ENCODE measurements around the gene GSG1L. TPM values are rescaled to one million over a fixed set of nuclear protein-coding genes. Genes with fewer than 3 reads are reported as not detected.

The GSG1L gene
- total and polyA plus RNA-seq, 5 donors: 29.5 to 44.8 (median 33.4) TPM

GRCh38 chr16:28091656-28092055 lies 28.1 kb upstream of the GSG1L start:
- no peaks in the 10 kb centered on the region for H3K27me3 ChIP-seq (ENCODE audit: control insufficient read depth, insufficient read depth)
- H3K27ac ChIP-seq (ENCODE audit: low read length): no peak overlapping the region
- H3K9me3 ChIP-seq (ENCODE audit: control insufficient read depth, low read length): no peaks in the 10 kb centered on the region
- WGBS: 84% methylated on average over 12 of the region's 12 CpGs
- intact Hi-C loops (cut with DNase I): no loop called here
- no peaks in the 10 kb centered on the region for H3K4me1 ChIP-seq (ENCODE audit: control insufficient read depth, insufficient read depth, low read length)
- no peak for DNase-seq
- ATAC-seq: no peak
- H3K4me3 ChIP-seq (ENCODE audit: low read length): no peak overlapping the region

- no peak for ATAC-seq
- WGBS: 71% methylated on average over 19 of the region's 19 CpGs
- intact Hi-C loops (cut with DNase I): no loop called here
- Histone ChIP-seq H3K4me1 (ENCODE audit: control insufficient read depth, insufficient read depth, low read length) (no peaks in the 10 kb centered on the region), H3K9me3 (ENCODE audit: control insufficient read depth, low read length) (no peaks in the 10 kb centered on the region), H3K27me3 (ENCODE audit: control insufficient read depth, insufficient read depth) (no peaks in the 10 kb centered on the region), H3K27ac (ENCODE audit: low read length) (no peak overlapping the region), H3K4me3 (ENCODE audit: low read length) (no peak overlapping the region)
- DNase-seq: no peak
Observed at GRCh38 chr16:28090646-28091377, 27.3 kb upstream of the GSG1L start.

GRCh38 chr16:28089992-28090365 lies 26.5 kb upstream of the GSG1L start:
- DNase-seq: no peak
- Histone ChIP-seq H3K27ac (ENCODE audit: low read length) (no peak overlapping the region), H3K4me3 (ENCODE audit: low read length) (no peak overlapping the region), H3K27me3 (ENCODE audit: control insufficient read depth, insufficient read depth) (no peaks in the 10 kb centered on the region), H3K4me1 (ENCODE audit: control insufficient read depth, insufficient read depth, low read length) (no peaks in the 10 kb centered on the region), H3K9me3 (ENCODE audit: control insufficient read depth, low read length) (no peaks in the 10 kb centered on the region)
- intact Hi-C loops (cut with DNase I): no loop called here
- ATAC-seq: no peak
- WGBS: 78% methylated on average over 7 of the region's 7 CpGs

DNA sequence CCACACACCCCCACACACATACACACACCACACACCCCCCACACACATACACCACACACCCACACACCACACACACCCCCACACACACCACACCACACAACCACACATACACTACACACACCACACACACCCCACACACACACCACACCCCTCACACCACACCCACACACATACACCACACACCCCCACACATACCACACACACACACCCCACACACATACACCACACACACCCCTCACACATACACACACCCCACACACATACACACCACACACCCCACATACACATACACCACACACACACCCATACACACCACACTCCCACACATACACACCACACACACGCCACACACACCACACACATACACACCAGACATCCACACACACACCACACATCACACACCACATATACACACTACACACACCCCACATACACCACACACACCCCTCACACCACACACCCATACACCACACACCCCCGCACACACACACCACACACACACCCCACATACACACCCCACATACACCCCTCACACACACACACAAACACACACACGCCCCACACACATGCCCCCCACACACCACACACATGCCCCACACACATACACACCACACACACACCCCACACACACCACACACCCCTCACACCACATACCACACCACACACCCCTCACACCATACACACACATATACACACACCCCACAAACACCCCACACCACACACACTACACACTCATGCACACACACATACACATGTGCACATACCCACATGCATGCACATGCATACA lies 25.9 kb upstream of the GSG1L start:
- no peaks in the 10 kb centered on the region for H3K4me1 ChIP-seq (ENCODE audit: control insufficient read depth, insufficient read depth, low read length)
- DNase-seq: no peak
- H3K9me3 ChIP-seq (ENCODE audit: control insufficient read depth, low read length): no peaks in the 10 kb centered on the region
- no peak overlapping the region for H3K4me3 ChIP-seq (ENCODE audit: low read length)
- no peak overlapping the region for H3K27ac ChIP-seq (ENCODE audit: low read length)
- intact Hi-C loops (cut with DNase I): no loop called here
- 93% methylated on average over 3 of the region's 3 CpGs for WGBS
- no peaks in the 10 kb centered on the region for H3K27me3 ChIP-seq (ENCODE audit: control insufficient read depth, insufficient read depth)
- ATAC-seq: peak in 1 of 2 donors; percentile 10

GRCh38 chr16:28087675-28088300 lies 24.3 kb upstream of the GSG1L start:
- intact Hi-C loops (cut with DNase I): no loop called here
- H3K27me3 ChIP-seq (ENCODE audit: control insufficient read depth, insufficient read depth): no peaks in the 10 kb centered on the region
- 86% methylated on average over 7 of the region's 7 CpGs for WGBS
- no peak overlapping the region for H3K4me3 ChIP-seq (ENCODE audit: low read length)
- DNase-seq (no peak), ATAC-seq (no peak)
- H3K9me3 ChIP-seq (ENCODE audit: control insufficient read depth, low read length): no peaks in the 10 kb centered on the region
- no peaks in the 10 kb centered on the region for H3K4me1 ChIP-seq (ENCODE audit: control insufficient read depth, insufficient read depth, low read length)
- H3K27ac ChIP-seq (ENCODE audit: low read length): no peak overlapping the region

DNA sequence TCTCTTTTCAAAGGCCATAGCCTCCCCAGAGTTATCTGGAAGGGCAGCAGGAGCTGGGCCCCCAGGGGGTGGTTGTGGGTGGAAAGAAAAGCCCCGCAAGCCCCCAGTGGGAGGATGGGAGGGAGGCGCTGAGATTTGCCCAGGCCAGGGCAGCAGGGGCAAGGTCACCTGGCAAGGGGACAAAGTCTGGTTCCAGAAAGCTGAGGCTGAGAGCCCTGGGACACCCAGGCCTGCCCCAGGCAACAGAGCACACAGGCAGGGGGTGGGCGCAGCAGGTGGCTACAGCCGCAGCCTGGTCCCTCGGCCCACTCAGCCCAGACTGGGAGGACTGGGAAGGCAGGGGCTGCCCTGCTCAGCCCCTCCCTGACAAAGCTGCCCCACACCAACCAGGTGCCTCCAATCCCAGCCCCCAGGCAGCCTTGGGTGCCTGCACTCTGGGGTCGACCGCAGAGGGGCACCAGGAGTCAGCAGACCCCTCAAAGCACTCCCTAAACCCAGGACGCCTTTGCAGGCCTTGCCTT lies 23.7 kb upstream of the GSG1L start:
- H3K27ac ChIP-seq (ENCODE audit: low read length): no peak overlapping the region

GRCh38 chr16:28086186-28087139 lies 22.9 kb upstream of the GSG1L start:
- Histone ChIP-seq H3K27me3 (ENCODE audit: control insufficient read depth, insufficient read depth) (no peaks in the 10 kb centered on the region), H3K4me1 (ENCODE audit: control insufficient read depth, insufficient read depth, low read length) (no peaks in the 10 kb centered on the region), H3K27ac (ENCODE audit: low read length) (no peak overlapping the region), H3K9me3 (ENCODE audit: control insufficient read depth, low read length) (no peaks in the 10 kb centered on the region), H3K4me3 (ENCODE audit: low read length) (no peak overlapping the region)
- ATAC-seq (no peak), DNase-seq (no peak)
- 87% methylated on average over 21 of the region's 21 CpGs for WGBS
- intact Hi-C loops (cut with DNase I): no loop called here

More for the DNA sequence above, 23.7 kb upstream of the GSG1L start:
- intact Hi-C loops (cut with DNase I): no loop called here
- H3K9me3 ChIP-seq (ENCODE audit: control insufficient read depth, low read length): no peaks in the 10 kb centered on the region
- no peaks in the 10 kb centered on the region for H3K4me1 ChIP-seq (ENCODE audit: control insufficient read depth, insufficient read depth, low read length)
- H3K27me3 ChIP-seq (ENCODE audit: control insufficient read depth, insufficient read depth): no peaks in the 10 kb centered on the region
- DNase-seq (no peak), ATAC-seq (peak in 1 of 2 donors; percentile 18)
- 83% methylated on average over 8 of the region's 8 CpGs for WGBS
- H3K4me3 ChIP-seq (ENCODE audit: low read length): no peak overlapping the region

DNA sequence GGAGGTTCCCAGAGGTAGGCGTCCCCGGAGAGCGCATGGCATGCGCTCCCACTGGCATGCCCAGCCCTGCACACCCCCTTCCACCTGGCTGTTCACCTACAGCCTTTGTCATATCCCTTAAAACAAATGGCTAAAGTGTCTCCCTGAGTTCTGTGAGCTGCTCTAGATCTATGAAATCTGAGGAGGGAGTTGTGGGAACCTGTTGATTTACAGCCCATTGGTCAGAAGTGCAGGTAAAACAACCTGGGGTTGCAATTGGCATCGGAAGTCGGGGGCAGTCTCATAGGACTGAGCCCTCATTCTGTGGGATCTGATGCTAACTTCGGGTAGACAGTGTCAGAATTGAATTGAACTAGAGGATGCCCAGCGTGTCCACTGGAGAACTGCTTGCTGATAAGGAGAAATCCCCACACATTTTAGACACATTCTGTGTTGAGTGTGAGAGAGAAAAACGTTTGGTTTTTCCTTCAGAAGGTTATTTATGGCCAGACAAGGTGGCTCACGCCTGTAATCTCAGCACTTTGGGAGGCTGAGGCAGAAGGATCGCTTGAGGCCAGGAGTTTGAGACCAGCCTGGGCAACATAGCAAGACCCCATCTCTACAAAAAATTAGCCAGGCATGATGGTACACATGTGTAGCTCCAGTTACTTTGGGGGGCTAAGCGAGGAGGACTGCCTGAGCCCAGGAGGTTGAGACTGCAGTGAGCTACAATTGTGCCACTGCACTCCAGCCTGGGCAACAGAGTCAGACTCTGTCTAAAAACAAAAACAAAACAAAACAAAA lies 22.1 kb upstream of the GSG1L start:
- no peaks in the 10 kb centered on the region for H3K27me3 ChIP-seq (ENCODE audit: control insufficient read depth, insufficient read depth)
- no peak overlapping the region for H3K4me3 ChIP-seq (ENCODE audit: low read length)
- H3K9me3 ChIP-seq (ENCODE audit: control insufficient read depth, low read length): no peaks in the 10 kb centered on the region
- H3K27ac ChIP-seq (ENCODE audit: low read length): no peak overlapping the region
- ATAC-seq (no peak), DNase-seq (no peak)
- no peaks in the 10 kb centered on the region for H3K4me1 ChIP-seq (ENCODE audit: control insufficient read depth, insufficient read depth, low read length)
- WGBS: 77% methylated on average over 12 of the region's 12 CpGs
- intact Hi-C loops (cut with DNase I): no loop called here

DNA sequence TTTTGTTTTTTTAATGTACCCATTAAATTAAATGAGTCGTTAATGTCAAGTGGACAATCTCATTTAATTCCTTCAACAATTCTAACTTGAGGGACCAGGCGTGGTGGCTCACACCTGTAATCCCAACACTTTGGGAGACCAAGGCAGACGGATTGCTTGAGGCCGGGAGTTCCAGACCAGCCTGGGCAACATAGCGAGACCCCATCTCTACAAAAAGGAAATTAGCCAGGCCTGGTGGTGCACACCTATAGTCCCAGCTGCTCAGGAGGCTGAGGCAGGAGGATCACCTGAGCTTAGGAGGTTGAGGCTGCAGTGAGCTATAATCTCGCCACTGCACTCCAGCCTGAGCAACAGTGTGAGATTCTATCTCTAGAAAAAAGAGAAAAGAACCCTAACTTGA lies 20.7 kb upstream of the GSG1L start:
- no peak for DNase-seq
- Histone ChIP-seq H3K4me3 (ENCODE audit: low read length) (no peak overlapping the region), H3K27ac (ENCODE audit: low read length) (no peak overlapping the region), H3K4me1 (ENCODE audit: control insufficient read depth, insufficient read depth, low read length) (no peaks in the 10 kb centered on the region), H3K27me3 (ENCODE audit: control insufficient read depth, insufficient read depth) (no peaks in the 10 kb centered on the region), H3K9me3 (ENCODE audit: control insufficient read depth, low read length) (no peaks in the 10 kb centered on the region)
- no peak for ATAC-seq
- 92% methylated on average over 6 of the region's 6 CpGs for WGBS
- intact Hi-C loops (cut with DNase I): no loop called here

GRCh38 chr16:28082624-28083023 lies 19.1 kb upstream of the GSG1L start:
- H3K27me3 ChIP-seq (ENCODE audit: control insufficient read depth, insufficient read depth): no peaks in the 10 kb centered on the region
- WGBS: 64% methylated on average over 13 of the region's 13 CpGs
- no peaks in the 10 kb centered on the region for H3K4me1 ChIP-seq (ENCODE audit: control insufficient read depth, insufficient read depth, low read length)
- H3K9me3 ChIP-seq (ENCODE audit: control insufficient read depth, low read length): no peaks in the 10 kb centered on the region
- no peak overlapping the region for H3K4me3 ChIP-seq (ENCODE audit: low read length)
- DNase-seq (peak in 1 of 3 donors; percentile 6), ATAC-seq (no peak)
- intact Hi-C loops (cut with DNase I): no loop called here
- H3K27ac ChIP-seq (ENCODE audit: low read length): no peak overlapping the region

Data from right cardiac atrium (tissue), 5 donors.